GM19238 (cell line): ENCODE data around the gene LSS.
"Not testable (repeated sequence)": the region's sequence is repeated elsewhere in the genome, so short reads cannot be mapped to it uniquely, and the experiment has no call there.

Experiments used
- DNase-seq: peaks from one replicate; pipeline ENCODE4 v3.0.0; 2011; ENCODE audit warnings: low spot score; ENCODE audit not compliant: insufficient read length

The LSS gene

DNA sequence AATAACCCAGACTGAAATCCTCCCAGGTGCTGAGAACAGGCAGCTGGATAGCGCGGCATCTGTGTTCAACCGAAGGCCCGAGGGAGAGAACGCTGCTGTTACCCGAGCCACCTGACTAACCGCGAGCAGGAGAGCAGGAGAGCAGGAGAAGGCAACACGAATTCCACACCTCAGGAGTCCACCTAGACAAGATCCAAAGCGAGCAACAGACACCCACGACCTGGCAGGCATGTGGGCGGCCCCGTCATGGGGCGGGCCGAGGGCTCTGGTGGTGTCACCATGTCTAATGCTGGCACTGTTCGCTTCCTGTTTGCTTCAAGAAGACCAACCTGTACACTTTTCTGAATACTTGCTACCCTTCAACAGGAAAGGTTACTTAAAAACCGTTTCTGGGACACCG, 23.4 kb downstream of the LSS start:
- no peak for DNase-seq

DNA sequence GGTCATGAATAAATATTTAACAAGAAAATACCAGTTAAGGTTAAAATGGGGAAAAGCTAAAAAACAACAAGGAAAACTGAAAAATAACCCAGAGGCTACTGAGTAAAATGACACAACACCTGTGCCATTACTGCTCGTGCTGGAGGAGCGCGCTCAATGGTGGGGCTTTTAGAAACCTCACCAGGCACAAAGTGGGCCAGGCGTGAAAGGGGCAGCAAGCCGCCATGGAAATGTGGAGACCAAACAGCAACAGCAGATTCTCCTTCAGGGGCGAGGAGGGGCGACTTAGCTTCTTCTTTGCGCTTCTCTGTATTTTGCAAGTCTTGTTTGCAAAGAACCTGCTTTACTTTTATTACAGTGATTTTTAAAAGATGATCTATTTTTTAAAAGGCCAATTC, 25.4 kb downstream of the LSS start:
- DNase-seq: no peak

DNA sequence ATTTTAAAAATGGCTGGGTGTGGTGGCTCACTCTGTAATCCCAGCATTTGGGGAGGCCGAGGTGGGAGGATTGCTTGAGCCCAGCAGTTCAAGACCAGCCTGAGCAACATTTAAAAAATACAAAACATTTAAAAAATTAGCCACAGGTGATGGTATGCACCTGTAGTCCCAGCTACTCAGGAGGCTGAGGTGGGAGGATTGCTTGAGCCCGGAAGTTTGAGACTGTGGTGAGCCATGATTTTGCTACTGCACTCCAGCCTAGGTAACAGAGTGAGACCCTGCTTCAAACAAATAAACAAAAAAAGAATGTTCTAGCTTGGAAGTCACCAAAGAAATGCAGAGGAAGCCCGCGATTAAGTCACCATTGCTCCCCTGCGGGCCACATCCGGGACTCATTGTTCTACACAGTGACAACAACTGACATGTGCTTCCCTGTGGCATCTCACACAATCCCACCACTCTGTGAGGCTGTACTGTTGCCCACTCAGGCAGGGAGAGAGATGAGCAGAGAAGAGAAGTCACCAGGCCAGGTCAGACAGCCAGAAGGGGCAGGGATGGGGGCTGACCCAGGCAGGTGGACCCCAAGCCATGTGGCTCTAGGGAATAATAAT, 25.9 kb downstream of the LSS start:
- no peak for DNase-seq

DNA sequence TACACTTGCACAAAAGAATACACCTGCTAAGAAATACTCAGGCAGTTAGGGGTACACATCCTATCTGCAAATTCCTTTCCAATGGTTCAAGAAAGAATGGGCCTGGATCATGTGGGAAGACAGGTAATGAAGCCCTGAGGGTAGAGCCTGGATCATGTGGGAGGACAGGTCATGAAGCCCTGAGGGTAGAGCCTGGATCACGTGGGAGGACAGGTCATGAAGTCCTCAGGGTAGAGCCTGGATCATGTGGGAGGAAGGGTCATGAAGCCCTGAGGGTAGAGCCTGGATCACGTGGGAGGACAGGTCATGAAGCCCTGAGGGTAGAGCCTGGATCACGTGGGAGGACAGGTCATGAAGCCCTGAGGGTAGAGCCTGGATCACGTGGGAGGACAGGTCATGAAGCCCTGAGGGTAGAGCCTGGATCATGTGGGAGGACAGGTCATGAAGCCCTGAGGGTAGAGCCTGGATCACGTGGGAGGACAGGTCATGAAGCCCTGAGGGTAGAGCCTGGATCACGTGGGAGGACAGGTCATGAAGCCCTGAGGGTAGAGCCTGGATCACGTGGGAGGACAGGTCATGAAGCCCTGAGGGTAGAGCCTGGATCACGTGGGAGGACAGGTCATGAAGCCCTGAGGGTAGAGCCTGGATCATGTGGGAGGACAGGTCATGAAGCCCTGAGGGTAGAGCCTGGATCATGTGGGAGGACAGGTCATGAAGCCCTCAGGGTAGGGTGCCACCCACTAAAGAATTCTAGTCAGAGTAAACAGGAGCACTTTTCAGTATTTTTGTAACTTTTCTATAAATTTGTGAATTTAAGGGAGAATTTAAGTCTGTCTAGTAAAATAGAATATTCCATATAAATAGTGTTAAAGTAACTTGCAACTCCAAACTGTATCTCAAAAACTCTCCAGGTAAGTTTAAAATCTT, 27.4 kb downstream of the LSS start:
- DNase-seq: not testable (repeated sequence)

DNA sequence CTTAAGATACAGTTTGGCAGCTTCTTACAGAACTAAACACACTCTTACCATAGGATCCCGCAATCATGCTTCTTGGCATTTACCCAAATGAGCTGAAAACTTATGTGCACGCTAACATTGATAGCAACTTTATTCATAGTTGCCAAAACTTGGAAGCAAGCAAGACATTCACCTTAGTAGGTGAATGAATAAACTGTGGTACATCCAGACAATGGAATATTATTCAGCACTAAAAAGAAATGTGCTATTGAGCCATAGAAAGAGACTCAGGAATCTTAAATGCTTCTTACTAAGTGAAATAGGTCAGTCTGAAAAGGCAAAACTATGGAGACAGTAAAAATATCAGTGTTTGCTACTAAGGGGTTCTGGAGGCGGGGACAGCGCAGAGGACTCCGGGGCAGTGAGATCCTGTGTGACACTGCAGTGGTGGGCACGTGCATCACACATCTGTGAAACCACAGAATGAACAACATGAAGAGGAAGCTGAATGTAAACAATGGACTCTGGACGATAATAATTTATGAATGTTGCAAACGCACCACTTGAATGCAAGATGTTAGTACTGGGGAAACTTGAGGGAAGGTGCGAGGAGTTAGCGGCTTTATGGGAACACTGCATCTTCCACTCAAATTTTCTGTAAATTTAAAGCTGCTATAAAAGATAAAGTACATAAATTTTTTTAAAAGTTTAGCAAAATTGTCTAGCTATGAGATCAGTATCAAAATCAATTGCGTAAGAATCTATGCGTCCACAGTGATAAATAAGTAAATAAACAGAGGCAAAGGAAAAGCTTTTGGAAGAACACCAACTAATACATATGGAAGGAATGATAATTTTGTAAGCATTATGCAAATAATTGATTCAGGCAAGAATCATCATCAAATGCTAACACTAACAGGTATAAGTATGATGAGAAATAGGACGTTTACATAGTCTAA, 28.9 kb downstream of the LSS start:
- DNase-seq: no peak

DNA sequence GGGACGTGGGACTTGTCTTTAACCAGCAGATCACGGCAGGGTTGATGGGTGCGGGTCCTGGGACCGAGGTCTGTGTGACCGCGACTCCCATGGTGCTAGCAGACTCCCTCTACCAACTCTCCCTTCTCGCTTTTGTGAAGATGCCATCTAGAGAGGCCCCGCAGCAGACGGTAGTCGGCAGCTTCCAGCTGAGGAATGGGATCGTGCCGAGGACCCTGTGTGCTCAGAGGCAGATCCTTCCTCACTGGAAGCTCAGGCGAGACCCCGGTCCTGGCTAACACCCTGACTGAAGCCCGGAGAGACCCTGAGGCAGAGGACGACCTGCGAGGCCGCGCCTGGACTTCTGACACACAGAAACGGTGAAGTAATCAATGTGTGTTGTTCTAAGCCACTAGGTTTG, 31.8 kb downstream of the LSS start:
- DNase-seq: no peak

DNA sequence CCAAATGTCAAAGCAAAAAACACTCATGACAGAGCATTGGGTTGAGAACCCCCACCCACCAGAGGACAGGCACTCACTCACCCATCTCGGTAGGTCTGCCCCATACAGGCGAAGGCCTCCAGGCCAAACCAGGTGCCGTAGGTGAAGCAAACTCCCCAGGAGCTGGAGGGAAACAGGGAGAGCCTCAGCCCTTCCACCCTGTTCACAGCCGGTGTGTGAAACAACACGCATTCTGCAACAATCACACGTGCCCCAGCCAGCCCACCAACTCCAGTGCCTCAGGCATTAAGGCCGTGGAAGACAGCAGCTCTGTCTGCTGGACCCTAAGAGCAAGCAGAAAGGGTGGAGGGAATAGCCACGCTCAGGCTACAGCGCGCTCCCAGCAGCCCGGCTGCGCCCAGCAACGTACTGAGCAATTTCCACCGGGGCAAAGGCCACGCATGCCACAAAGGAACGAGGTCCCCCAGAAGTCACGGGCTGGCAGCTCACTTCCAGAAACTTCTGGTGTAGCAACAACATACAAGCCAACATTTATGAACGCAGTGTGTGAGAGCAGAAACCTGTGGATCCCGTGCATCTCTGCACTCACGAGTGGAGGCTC, 32.9 kb downstream of the LSS start:
- DNase-seq: no peak

DNA sequence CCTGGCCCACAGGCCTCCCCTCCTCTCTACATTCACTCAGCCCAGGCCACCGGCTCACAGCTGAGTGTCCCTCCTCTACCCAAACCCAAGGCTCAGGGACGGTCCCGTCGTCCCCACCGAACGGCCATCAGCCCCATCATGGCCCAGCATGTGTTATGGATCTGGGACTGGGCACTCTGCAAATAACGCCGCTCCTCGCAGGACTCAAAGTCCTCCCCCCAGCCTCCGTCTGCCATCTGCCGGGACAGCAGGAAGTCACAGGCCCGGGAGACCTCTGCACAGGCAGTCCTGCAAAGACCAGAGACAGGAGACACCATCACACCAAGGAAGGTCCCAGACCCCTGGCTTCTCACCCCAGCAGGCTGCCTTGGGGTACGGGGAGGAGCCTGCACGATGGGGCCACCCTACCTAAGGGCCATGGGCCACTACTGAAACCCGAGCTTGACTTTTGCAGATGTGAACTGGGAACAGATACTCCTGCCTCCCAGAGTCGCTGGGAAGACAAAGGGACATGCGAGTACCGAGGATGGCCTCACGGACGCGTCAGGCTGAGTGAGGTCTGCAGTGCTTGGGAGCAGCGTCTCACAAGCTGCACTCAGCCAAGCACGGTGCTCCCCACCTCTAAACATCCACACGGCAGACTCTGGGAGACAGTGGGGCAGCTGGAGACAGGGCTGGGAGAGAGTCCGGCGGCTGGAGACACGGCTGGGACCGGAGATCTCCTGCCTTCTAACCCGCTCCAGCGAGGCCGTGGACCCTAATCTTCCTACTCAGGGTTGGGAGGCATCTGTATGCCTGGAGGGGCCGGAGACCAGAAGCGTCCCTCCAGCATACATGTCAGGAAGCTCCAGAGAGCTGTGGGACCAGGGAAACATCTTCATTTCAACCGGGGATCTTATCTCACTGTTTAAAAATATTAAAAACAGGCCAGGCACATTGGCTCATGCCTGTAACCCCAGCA, 33.9 kb downstream of the LSS start:
- DNase-seq: no peak

DNA sequence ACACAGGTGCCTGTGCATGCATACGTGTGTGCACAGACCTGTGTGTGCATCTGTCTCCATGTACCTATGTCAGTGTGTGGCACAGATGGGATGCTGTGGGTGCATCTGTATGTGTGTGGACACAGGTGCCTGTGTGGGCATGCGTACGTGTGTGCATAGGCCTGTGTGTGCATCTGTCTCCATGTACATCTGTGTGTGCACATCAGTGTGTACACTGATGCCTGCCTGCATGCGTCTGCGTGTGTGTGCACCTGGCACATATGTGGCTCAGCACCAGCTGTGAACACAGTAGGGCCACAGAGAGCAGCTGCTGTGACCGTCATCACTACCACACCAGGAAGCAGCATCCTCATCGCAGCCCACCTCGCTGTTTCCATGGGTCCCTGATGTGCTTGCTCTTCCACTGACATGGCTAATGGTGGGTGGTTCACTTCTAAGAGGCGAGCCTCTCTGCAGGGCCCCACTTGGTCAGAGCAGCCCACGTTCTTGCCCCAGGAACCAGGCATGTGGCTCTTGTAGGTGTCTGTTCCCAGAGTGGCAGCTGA, 34.7 kb downstream of the LSS start:
- no peak for DNase-seq

DNA sequence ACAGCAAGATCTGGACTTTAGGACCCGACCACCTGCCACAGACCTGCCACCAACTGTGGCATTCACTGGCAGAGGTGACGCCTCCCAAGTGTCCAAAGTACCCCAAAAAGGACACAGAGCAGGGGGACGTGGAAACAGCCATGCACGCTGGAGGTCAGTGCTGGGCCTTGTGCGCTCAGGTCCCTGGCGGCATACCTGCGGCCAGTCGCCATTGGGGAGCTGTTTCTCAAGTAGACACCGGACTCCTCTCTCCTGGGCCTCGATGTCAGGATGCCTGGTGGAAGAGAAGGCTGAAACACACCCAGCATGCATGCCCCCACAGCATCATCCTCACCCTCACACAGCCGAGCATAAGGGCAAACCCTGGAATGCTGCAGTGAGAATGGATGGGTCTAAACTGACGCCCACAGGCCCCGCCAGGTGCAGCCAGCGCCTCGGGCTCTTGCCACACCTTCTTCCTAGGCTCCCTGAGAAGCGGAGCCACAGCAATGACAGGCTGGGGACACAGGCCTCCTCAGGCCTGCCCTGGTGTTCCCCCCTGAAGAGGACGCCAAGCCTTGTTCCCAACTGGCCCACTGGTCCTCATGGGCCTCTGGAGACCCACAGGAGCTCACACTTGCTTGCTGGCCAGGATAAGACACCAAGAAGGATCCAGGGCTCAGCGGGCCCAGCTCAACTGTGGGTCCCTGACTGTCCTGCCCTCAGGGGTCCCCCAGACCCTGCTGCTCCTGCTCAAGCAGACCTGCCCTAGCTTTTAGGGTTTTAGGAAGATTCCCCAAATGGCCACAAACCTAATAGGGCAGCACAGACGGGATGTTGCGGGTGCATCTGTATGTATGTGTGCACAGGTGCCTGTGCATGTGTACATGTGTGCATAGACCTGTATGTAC, 36.6 kb downstream of the LSS start:
- no peak for DNase-seq

DNA sequence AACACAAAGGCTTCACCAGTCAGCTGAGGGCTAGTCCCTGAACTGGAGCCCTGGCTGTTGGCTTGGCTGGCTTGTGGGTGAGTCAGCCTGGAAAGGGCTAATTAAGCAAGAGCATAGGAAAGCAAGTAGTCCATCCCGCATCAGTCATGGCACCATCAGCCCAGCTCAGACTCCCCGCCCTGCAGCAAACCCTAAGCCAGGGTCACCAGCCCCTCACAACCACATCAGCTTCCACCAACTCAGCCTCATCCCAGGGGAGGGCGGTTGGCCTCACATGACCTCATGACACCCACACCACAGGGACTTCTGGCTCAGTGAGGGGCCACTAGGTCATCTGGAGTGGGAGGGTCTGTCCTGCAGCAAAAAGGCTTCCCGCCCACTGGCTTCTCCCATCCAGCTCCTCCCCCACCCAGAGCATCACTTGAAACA, 37.3 kb downstream of the LSS start:
- no peak for DNase-seq

DNA sequence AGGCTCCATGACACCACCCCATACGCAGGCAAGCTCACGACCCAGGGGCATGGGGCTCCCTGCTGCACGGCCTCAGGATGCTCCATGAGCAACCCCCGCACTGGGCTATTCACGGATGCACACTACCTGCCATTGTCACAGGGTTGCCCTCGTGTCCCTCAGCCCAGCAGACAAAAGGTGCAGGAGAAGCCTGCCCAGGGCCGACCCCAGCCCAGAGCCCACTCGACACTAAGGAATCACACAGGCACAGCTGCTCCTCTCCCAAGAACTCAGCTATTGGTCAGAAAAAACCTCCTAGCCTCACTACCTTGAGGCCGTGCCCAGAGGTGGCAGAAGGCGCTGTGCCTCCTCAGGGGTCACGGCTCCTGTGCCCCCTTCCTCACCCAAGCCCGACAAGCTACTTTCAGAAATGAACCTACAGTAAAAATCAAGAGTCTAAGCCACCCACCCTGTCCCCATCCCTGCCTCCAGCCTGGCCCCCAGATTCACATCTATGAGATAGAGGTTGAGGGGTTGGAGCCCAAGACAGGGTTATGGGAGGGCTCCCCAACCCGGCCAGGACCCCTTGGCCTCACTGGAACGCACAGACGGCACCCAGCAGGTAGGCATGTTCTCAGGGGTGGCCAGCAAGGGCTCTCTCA, 38.0 kb downstream of the LSS start:
- DNase-seq: no peak

DNA sequence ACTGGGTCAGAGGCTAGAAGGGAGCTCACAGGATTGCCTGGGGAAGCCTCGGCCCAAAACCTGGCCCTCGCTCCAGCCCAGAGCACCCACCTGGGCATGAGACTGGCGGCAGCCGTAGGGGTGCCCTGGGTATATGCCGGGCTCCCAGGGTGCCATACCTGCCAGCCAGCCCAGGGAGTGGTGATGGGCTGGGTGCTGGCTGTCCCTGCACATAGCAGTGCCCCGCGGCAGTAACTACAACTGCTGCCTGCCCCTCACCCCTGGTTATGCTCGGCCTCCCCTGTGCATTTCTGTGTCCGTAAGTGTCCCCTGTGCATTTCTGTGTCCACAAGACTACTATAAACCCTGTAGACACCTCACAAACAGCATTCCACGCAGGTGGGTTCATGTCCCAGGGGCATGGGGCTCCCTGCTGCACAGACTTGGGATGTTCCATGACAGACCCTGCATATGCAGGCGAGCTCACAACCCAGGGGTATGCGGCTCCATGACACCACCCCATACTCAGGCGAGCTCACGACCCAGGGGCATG, 38.5 kb downstream of the LSS start:
- no peak for DNase-seq

DNA sequence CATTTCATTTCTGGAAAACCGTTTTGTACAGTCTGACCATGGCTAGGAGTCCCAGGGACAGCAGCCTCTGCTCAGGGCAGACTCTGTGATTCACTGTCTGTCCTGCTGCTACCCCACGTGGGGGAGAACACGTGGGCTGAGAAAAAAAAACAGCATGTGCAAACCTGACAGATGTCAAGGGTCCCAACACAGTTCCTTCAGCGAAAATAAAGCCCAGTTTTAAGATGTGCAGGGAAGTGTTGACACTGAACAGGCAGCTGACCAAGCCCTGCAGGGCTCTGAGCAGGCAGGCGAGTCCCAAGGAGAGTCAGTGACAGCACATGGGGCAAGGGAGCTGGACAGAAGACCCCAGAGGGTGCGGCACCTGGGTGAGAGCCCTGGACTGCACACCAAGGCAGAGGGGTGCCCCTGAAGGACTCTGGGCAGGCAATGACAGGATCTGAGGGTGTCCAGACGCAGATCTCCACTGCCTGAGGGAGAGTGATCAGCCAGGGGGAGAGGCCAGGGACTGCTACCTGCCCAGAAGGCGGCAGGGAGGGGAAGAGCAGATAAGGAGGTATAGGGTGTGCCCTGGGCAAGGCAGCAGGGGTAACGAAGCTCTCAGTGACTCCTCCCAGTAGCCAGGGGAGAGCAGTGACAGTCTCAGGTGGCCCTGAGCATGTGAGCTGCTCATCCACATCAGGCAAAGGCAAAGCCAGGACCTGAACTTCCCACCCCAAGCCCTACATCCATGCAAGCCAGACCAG, 39.2 kb downstream of the LSS start:
- DNase-seq: no peak

DNA sequence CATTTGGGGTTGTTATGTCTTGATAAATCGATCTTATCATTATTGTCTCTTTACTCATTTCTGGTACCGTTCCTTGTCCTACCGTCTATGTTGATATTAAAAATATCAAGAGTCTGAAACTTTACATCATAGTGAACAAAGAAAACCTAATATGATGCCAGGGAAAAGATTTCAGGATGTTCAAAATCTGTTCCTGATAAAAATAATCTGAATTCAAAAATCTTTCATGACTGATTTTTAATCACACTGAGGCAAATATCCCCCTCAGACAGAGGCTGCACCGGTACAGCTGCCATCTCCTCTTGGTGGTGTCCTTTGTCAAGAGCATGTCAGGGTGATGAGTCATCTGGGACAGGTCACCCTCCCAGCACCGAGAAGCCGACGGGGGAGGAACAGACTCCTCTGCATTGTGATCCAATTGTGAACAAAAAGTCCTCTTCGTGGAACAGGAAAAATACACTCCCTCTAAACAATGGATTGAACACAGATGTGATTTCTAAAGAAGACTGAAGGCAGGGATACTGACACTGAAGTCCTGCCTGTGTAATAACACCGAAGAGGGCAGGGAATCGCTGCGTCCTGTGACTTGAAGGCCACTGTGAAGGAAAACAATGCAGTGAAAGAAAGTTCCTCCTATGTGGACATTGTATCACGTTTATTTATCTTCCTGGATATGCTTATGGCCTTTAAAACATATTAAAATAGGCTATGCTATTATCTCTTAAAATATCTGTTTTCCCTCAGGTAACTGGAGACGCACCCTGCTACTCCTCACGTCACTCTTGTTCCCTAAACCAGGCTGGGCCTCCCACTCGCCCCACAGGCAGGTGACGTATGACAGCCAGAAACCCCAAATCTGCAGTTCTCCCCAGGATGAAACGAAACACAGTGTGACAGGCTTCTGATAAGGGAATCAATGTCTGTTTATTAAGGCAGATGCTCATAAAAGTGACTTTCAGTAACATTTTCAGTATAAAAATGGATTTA, 40.1 kb downstream of the LSS start:
- no peak for DNase-seq

DNA sequence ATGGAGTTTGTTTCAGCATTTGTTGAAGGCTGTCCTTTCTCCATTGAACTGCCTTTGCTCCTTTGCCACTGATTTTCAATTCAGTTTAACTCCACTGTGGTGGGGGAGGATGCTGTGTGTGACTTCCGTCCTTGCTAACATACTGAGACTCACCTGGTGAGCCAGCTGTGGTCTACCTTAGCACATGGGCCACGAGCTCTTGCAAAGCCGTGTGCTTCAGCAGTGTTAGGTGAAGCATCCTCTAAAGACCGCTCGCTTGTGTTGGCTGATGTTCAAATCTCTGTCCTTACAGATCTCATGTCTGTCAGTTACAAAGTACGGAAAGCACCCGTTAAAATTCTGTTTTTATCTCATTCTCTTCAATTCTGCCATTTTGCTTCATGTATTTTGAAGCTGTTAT, 40.8 kb downstream of the LSS start:
- no peak for DNase-seq
